GM19452 (cell line): Measurements from ENCODE around the gene LTK.
A peak's percentile ranks its signal among the peaks of the same experiment; 100 is the strongest.

Source experiments
- ATAC-seq: cut with Tn5 transposase; IDR thresholded peaks from one replicate; pipeline ENCODE4 v1.9.1; 2021; ENCODE audit not compliant: unreplicated experiment

LTK gene

DNA sequence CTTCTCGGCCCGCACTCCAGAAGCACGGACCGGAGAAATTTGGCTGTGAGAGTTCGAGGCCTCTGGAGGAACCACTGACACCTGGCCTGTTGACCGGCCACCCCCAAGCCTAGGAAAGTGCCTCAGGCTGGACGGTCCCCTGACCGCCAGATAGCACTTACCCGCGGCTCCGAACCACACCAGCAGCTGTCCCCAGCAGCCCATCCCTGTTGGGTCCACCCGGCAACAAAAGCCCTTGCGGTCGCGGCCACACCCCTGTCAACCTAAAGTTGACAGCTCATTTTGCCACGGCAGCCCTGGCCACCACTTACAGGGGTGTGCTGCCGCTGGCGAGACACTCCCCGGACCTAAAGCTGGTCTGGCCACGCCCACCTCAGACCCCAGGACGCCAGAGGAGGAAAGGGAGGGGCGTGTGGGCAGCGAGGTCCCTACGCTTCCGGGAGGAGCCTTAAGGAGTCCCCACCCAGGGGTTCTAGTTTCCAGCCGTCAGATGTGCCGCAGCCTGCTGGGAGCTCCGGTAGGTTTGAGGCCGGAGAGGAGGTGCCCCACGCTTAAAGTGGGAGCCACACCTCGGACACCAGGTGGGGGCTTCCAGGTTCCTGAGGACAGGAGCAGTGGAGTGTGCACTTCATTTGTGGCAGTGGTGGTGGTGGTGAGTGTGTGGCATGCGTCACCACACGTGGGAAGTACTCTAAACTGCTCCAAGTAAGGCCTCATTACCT is at the start of gene LTK:
TSS of gene LTK (minus strand) at position 322 of the 722 bp plus-strand sequence. CDS start at position 204, 118 bp downstream.
- ATAC-seq, result no peak

DNA sequence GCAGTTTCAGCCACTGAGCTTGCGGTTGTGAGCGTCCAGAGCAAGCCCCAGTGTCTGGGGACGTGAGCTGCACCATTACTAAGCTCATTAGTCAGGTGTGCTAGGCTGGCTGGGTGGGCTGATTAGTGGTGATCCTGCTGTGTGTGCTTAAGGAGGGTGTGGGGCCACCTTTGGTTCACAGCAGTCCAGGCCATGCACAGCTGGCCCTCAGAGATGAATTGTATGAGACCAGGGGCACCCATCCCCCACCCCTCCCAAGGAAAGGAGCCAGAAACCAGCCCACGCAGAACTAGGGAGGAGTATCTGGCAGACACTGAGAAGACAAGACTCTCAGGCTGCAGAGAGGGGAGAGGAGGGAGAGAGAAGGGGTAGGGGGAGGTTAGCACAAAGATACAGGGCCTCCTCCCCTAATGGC is 49.2 kb upstream of the LTK start:
- no peak for ATAC-seq

- ATAC-seq, result no peak
These were observed 48.6 kb upstream of the LTK start for GRCh38 chr15:41562244-41562643.

- ATAC-seq, result no peak
These were observed 48.1 kb upstream of the LTK start for GRCh38 chr15:41561777-41562145.

GRCh38 chr15:41561104-41561776 is 47.6 kb upstream of the LTK start:
- no peak for ATAC-seq

GRCh38 chr15:41560572-41560874 is 46.9 kb upstream of the LTK start:
- ATAC-seq, result no peak

- no peak for ATAC-seq
These were observed 45.7 kb upstream of the LTK start for GRCh38 chr15:41559239-41559782.

GRCh38 chr15:41558400-41559238 is 45.0 kb upstream of the LTK start, which contains the start of gene TYRO3:
Gene TYRO3, plus strand, starts transcription at chr15:41559212. Its CDS starts 46 bp downstream, at chr15:41559258.
- ATAC-seq, result no peak

GRCh38 chr15:41557673-41558399 is 44.2 kb upstream of the LTK start:
- peak; percentile 49 for ATAC-seq

- no peak for ATAC-seq
These were observed 43.0 kb upstream of the LTK start for GRCh38 chr15:41556677-41557076.

DNA sequence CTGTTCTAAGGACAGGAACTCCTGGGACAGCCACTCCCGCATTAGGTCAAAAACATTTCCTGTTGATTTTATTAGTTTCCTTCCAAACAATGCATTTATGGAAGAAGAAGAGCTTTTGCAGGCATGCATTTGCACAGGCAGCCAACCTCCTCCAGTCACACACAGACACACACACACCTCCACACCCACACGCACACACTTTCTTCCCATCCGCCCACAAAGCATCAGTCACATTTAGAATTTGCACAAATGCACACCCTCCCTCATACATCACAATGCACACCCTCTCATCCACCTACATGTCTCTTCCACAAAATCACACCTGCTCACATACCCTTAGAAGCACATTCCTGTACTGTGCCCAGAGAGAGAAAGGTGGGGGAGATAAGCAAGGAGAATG is 41.3 kb upstream of the LTK start:
- no peak for ATAC-seq

GRCh38 chr15:41554343-41554742 is 40.7 kb upstream of the LTK start:
- no peak for ATAC-seq

- no peak for ATAC-seq
These were observed 40.1 kb upstream of the LTK start for GRCh38 chr15:41553731-41554130.

- no peak for ATAC-seq
These were observed 36.6 kb upstream of the LTK start for GRCh38 chr15:41550066-41550775.

DNA sequence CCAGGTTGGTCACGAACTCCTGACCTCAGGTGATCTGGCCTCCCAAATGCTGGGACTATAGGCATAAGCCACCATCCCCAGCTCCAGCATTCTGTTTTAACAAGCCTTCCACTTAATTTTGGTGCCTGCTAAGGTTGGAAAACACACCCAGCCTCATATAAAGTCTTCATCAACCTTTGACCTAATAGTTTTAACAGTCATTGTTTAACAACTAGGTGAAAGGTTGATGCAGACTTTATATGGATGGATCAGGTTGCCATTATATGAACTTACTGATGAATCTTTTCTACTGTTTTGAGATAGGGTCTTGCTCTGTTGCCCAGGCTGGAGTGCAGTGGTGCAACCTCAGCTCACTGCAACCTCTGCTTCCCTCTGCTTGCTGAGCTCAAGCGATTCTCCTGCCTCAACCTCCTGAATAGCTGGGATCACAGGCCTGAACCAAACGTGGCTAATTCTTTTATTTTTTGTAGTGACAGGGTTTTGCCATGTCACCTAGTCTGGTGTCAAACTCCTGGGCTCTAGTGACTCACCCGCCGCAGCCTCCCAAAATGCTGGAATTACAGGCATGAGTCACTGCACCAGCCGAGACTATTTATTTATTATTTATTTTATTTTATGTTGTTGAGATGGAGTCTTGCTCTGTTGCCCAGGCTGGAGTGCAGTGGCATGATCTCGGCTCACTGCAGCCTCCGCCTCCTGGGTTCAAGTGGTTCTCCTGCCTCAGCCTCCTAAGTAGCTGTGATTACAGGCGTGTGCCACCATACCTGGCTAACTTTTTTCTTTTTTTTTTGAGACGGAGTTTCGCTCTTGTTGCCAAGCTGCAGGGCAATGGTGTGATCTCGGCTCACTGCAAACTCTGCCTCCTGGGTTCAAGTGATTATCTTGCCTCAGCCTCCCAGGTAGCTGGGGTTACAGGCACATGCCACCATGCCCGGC is 33.5 kb upstream of the LTK start:
- no peak for ATAC-seq

DNA sequence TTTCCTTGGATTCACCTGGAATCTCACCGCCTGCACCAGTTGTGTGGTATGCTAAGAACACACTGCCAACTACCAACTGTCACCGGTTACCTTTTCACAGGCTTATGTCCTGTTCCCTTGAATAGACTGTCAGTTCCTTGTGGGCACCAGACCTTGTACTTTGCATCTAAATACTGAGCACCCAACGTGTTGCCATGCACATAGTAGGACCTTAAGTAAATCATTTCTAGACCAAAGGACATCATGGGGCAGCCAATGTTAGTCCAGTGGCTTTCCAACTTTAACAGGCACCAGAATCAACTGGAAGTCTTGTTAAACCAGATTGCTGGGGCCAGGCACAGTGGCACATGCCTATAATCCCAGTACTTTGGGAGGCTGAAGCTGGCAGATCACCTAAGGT is 31.6 kb upstream of the LTK start:
- no peak for ATAC-seq

- ATAC-seq, result no peak
These were observed 31.0 kb upstream of the LTK start for GRCh38 chr15:41544650-41545015.

DNA sequence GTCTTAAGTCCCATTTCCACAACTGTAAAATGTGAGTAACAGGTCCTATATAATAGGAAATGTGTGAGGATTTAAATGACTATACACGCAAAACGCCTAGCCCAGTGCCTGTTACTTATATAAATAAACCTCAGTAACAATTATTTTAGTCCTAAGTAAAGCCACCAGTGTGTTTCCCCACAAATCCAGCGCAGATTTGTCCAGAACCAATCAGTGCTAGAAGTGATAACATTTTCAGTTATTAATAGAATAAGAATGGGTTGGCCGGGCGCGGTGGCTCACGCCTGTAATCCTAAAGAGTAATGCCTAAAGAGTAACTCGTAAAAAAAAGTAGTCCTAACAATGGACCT is 29.9 kb upstream of the LTK start:
- ATAC-seq, result peak; percentile 16

DNA sequence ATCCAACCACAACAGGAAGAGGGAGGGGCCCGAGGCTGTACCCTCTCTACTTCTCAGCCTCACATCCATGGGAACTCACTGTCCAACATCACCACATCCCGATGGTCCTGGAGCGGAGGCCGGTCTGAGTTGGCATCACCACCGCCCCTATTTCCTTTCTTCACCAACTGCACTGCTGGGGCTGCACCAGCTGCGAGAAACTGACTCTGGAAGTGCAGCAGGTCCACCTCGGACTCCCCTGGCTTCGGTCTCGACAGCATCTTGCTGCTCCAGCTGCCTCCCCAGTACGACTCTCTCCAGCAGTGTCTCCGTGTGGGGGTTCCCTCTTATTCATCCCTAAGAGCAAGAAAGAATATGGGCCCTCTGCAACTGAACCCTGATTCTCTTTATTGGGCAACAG is 23.2 kb upstream of the LTK start:
- ATAC-seq, result no peak
